CD4-positive, alpha-beta T cell treated with Interferon gamma for 1 hour (primary cell): Measurements from ENCODE around the gene NSRP1.
"Not testable (repeated sequence)": the region's sequence is repeated elsewhere in the genome, so short reads cannot be mapped to it uniquely, and the experiment has no call there.

Experiments used
- DNase-seq: peaks from one replicate; pipeline ENCODE4 v3.0.0-alpha.2; 2020

Gene NSRP1, protein sequence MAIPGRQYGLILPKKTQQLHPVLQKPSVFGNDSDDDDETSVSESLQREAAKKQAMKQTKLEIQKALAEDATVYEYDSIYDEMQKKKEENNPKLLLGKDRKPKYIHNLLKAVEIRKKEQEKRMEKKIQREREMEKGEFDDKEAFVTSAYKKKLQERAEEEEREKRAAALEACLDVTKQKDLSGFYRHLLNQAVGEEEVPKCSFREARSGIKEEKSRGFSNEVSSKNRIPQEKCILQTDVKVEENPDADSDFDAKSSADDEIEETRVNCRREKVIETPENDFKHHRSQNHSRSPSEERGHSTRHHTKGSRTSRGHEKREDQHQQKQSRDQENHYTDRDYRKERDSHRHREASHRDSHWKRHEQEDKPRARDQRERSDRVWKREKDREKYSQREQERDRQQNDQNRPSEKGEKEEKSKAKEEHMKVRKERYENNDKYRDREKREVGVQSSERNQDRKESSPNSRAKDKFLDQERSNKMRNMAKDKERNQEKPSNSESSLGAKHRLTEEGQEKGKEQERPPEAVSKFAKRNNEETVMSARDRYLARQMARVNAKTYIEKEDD

GRCh38 chr17:30116661-30117551 lies at the start of gene NSRP1:
NSRP1 (plus strand) TSS chr17:30116816; CDS start chr17:30116844, 28 bp downstream.
- DNase-seq = peak; percentile 92

DNA sequence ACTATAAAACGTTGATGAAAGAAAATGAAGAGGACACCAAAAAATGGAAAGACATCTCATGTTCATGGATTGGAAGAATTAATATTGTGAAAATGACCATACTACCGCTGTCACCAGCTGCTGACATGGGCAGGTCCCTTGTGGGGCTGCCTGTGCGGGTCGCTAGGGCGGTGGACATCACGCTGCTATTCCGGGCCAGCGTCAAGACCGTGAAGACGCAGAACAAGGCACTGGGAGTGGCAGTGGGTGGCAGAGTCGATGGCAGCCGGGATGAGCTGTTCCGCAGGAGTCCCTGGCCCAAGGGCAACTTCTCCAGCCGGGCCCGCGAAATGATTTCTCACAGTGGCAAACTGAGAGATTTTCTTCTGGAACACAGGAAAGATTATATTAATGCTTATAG lies 48.2 kb upstream of the NSRP1 start:
- no peak for DNase-seq

DNA sequence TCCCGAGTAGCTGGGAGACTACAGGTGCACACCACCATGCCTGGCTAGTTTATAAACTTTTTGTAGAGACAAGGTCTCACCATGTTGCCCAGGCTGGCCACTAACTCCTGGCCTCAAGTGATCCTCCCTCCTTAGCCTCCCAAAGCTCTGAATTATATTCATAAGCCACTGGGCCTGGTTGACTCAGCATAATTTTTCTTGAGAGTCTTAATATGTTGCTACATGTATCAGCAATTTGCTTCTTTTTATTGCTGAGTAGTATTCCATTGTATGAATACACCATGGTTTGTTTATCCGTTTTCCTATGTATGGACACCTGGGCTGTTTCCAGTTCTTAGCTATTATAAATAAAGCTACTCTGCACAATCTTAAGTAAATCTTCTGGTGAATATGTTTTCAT lies 42.4 kb upstream of the NSRP1 start:
- DNase-seq = no peak

- no peak for DNase-seq
These were observed 41.9 kb upstream of the NSRP1 start for GRCh38 chr17:30074730-30075129.

- no peak for DNase-seq
These were observed 33.8 kb upstream of the NSRP1 start for GRCh38 chr17:30082773-30083172.

- no peak for DNase-seq
These were observed 31.8 kb upstream of the NSRP1 start for GRCh38 chr17:30084788-30085187.

GRCh38 chr17:30086896-30087295 lies 29.7 kb upstream of the NSRP1 start:
- no peak for DNase-seq

DNA sequence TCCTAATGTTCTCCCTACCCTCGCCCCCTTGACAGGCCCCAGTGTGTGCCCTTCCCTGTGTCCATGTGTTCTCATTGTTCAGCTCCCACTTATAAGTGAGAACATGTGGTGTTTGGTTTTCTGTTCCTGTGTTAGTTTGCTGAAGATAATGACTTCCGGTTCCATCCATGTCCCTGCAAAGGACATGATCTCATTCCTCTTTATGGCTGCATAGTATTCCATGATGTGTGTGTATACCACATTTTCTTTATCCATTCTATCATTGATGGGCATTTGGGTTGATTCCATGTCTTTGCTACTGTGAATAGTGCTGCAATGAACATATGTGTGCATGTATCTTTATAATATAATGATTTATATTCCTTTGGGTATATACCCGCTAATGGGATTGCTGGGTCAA lies 29.2 kb upstream of the NSRP1 start:
- not testable (repeated sequence) for DNase-seq

- no peak for DNase-seq
These were observed 25.4 kb upstream of the NSRP1 start for GRCh38 chr17:30091121-30091670.

DNA sequence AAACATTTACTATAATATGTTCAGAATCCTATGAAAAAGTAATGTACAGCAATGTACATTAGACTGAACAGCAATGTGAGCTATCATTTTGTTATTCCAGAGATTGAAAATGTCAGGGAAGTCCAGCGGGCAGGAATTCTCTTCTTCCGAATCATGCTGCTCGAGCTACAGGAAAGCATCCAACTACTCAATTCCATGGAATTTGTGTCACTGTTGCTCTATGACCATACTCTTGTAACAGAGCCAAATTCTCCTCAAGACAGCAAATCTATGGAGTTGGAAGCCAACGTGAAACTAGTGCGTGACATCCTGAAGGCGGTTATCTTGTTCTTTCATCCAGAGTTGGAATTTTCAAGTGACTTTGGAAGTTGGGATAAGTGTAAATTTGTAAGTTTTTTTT lies 24.8 kb upstream of the NSRP1 start:
- no peak for DNase-seq

DNA sequence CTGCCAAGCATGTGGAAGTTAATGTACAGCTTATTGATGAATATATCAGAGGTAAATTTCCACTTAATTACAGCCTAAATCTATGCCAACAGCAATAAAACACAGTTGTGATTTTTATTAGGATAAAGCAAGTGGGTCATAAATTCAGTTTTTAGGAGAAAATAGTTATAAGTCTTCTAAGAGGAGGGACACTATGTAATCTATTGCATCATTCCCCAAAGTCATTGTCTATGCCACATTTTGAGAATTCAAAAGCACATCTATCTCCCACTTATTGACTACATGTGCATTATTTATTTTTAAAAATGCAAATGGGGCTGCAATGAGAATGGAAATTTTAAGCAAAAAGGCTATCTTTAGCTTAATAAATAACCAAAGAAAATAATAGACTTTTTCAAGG lies 23.7 kb upstream of the NSRP1 start:
- DNase-seq = no peak

- DNase-seq = peak; percentile 16
These were observed 23.0 kb upstream of the NSRP1 start for GRCh38 chr17:30093463-30094147.

- no peak for DNase-seq
These were observed 20.9 kb upstream of the NSRP1 start for GRCh38 chr17:30095507-30096244.

DNA sequence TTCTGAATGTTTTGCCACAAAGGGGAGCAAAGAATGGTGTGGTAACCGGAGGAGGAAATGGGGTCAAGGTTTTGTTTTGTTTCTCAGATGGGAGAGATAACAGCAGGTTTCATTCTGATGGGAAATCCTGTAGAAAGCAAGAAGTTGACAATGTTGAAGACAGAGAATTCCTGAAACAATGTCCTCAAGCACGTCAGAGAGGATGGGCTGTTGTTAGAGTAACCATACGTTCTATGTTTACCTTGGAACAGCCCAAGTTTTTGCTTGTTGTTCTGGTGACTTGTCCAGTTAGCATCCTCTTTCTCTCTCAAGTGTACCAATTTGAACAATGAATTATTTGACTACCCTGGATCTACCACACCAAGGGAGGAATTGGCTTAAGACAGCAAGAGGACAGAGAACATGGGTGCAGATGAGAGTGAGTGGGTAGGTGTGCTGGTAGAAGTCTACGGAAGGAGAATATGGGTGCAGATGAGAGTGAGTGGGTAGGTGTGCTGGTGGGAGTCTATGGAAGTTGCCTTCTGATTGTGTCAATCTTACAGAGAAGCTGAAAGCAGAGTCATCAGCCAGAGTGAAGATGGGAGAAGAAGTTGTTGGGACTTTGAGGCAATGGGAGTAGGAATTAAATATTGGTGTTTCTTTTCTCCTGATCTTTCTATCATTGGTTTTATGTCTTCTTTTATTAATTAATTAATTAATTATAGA lies 14.8 kb upstream of the NSRP1 start:
- no peak for DNase-seq

DNA sequence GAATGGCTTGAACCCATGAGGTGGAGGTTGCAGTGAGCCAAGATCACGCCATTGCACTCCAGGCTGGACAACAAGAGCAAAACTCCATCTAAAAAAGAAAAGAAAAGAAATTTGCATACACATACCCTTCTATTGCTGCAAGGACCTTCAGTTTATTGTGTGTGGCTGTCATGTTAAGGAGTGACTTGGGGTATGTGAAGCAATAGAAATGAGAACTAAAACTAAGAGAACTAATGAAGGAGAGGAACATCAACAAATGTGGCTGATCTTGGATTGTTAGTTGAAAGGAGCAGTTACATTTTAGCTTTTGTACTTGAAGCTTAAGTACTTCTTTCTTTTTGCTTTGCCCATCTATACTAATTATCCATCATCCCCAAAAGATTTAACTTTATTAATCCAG lies 12.7 kb upstream of the NSRP1 start:
- DNase-seq = no peak

DNA sequence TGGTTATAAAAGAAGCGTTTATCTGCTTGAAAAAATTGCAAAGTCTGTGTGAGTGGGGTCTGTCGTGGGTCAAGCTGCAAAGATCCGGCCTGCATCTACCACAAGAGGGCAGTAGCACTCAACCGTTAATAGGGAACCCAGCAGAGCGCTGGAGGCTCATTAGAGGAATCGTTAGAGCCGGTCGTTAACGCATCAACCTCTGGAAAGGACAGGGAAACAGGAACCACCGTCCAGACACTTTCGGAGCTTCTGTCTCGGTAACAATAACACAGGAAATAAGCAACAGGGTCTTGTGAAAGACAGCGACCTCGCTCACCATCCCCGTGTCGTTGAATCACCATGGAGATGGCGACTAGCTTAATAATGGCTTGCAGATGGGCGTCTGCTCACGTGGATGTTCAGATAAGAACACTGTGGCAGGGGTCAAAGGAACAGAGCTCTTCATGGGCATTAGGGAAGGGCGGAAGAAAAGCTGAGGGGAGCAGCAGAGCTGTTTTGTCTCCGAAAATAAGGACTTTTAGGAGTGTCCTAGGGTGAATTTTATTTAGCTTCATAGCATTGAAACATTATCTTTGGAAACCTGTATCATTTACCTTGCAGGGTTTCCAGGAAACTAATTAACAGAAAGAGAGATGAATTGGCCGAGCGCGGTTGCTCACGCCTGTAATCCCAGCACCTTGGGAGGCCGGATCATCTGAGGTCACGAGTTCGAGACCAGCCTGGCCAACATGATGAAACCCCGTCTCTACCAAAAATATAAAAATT lies 11.9 kb upstream of the NSRP1 start:
- peak; percentile 82 for DNase-seq

- no peak for DNase-seq
These were observed 3.8 kb upstream of the NSRP1 start for GRCh38 chr17:30112794-30113193.

DNA sequence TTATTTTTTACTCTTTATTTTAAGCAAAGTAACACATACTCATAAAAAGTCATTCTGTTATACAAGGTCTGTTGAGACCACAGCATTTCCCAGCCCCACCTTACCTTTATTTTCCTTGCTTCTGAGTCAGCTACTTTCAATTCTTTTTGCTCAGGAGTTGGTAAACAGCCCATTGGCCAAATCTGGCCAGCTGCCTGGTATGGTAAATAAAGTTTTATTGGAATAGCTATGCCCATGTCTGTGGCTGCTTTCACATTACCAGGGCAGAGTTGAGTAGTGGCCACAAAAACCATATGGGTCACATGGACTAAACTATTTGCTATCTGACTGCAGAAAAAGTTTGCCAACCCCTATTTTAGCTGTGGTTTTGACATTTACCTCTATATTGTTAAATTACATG lies 3.4 kb upstream of the NSRP1 start:
- DNase-seq = no peak

DNA sequence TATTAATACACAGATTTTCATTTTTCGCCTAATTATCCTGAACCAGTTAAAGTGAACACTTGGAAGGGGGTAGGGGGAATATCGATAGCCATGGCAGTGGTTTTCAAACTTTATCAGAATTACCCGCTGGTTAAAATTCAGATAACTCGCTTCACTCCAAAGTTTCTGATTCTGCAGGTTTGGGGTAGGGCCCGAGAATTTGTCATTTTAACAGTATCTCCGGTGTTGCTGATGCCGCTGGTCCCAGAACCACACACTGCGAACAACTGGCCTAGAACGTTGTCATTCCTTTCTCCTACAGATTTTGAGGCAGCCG lies 313 bp upstream of the NSRP1 start:
- DNase-seq = no peak

GRCh38 chr17:30117675-30118081 lies 1.1 kb downstream of the NSRP1 start:
- DNase-seq = no peak

DNA sequence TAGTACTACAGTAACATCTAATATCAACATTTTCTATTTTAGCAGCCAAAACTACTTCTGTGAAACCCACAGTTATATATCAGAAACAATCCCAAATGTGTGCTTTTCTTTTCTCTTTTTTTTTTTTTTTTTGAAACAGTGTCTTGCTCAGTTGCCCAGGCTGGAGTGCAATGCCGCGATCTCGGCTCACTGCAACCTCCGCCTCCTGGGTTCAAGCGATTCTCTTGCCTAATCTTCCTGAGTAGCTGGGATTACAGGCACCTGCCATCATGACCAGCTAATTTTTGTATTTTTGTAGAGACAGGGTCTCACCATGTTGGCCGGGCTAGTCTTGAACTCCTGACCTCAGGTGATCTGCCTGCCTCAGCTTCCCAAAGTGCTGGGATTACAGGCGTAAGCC lies 2.0 kb downstream of the NSRP1 start:
- not testable (repeated sequence) for DNase-seq
